ENCODE data around the gene ANKRD37.

ANKRD37 gene

GRCh38 chr4:185379326-185380295, 17.0 kb upstream of the ANKRD37 start:
- DNase-seq (ENCODE audit: low read depth in 2 of 2), result no peak

DNA sequence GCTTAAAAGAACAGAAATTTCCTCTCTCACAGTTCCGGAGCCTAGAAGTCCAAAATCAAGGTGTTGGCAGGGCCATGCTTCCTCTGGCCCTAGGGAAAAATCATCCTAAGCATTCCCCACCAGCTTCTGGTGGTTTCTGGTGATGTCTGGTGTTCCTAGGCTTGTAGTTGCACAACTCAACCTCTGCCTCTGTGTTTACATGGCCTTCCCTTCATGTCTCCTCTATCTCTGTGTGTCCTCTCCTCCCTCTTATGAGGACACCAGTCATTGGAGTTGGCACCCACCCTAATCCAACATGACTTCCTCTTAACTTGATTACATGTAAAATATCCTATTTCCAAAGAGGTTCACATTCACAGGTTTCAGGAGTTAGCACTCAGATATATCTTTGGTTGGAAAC, 16.3 kb upstream of the ANKRD37 start:
- no peak for DNase-seq (ENCODE audit: low read depth in 2 of 2)

GRCh38 chr4:185381288-185382196, 15.1 kb upstream of the ANKRD37 start:
- DNase-seq (ENCODE audit: low read depth in 2 of 2), result no peak

DNA sequence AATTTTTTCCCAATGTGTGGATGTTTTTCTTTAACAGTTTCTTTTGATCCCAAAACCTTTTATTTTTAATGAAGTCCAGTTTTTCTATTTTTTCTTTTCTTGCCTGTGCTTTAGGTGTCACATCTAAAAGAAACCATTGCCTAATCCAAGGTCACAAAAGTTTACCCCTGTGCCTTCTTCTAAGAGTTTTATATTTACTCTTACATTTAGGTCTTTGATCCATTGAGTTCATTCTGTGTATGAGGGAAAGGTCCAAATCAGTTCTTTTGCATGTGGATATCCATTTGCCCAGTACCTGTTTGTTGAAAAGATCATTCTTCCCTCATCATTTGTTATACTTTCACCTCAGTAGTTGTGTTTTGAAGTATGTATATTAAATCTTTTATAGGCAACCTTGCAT, 13.9 kb upstream of the ANKRD37 start:
- DNase-seq (ENCODE audit: low read depth in 2 of 2), result no peak

DNA sequence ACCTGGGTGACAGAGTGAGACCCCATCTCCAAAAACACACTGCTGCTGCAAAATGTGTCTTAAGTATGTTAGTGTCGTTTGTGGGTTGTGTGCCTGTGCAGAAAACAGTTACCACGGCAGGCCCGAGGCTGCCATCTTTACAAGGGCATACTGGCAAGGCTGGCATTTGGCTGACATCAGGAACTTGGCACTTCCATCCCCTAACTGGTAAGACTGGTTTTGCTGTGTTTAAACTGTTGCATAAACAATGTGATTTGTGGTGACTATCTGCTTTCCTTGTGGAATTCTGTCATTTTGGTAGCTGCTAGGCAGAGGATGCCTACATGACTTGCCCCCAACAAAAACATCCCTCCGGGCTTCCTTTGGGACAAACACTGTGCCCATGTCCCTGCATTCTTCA, 13.2 kb upstream of the ANKRD37 start:
- no peak for DNase-seq (ENCODE audit: low read depth in 2 of 2)

- no peak for DNase-seq (ENCODE audit: low read depth in 2 of 2)
These were observed 12.6 kb upstream of the ANKRD37 start for GRCh38 chr4:185384061-185384460.

GRCh38 chr4:185384930-185385331, 11.7 kb upstream of the ANKRD37 start:
- no peak for DNase-seq (ENCODE audit: low read depth in 2 of 2)

GRCh38 chr4:185387957-185388356, 8.7 kb upstream of the ANKRD37 start:
- DNase-seq (ENCODE audit: low read depth in 2 of 2), result no peak

DNA sequence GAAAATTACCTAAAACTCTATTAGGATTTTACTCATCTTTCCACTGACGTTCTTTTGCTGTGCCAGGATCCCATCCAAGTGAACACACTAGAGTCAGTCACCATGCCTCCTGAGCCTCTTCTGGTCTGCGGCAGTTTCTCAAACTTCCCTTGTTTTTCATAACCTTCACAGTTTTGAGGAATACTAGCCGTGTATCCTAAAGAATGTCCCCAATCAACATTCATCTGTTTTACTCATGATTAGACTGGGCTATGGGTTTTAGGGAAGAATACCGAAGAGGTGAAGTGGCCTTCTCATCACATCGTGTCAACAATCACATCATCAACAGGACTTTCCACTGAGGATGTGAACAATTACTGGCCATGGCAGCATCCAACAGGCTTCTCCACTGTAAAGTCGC, 5.7 kb upstream of the ANKRD37 start:
- no peak for DNase-seq (ENCODE audit: low read depth in 2 of 2)

GRCh38 chr4:185392156-185392555, 4.5 kb upstream of the ANKRD37 start:
- DNase-seq (ENCODE audit: low read depth in 2 of 2), result no peak

DNA sequence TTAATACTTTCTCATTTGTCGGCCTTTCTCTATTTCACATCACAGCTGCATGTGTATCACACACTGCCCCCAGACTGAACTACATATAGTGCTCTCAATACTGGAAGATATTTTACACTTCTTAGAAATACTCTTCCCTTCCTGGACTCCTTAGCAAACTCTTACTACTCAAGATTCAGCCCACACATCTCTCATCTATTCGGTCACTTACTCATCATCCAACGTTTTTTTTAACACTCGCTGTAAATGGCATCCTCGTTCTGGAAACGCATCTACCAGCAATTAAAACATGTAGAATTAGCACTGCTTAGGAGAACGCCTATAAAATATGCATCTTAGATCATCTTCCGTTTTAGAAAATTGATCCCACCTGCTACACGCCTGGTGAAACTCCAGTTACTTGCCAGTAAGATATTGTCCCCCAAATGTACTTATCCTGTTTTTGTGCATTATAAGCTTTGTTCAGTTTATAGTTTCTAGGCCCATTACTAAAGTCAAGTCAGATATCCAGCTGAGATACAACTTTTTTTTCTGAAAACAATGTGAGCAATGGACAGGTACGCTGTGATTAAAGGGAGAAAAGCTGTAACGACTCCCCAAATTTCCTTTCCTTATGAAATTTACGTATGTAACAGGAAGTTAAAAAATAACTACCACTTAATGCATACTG, 1.9 kb upstream of the ANKRD37 start:
- no peak for DNase-seq (ENCODE audit: low read depth in 2 of 2)

DNA sequence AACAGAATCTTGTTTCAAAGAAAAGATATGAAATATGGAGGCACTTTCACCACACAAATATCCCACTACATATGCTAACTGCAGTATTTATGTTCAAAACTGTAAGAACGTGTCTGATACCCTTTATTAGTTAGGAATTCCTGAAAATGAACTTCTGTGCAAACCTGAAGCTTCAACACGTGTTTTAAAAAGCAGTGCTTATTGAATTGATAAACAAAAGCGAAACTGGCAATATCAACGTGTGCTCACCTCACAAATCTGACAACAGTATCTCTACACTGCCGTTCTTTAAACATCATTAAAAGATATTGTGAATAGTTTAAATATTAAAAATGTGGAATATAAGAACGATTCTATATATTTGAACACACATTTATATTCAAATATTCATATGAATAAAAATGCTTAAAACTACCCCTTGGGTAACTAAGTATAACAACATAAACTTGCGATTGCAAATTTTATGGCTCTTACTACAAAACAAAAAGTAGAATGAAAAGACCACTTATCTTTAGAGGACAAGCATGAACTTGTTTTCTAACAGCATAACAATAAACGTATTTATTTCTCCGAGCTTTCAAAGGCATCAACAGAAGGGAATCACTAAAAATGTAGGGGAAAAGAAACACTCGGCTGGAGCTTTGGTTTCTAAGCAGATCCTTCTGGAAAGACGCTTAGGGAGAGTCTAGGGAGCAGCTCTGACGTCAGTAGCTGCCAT, 1.2 kb upstream of the ANKRD37 start, which contains the start of gene LRP2BP:
Gene LRP2BP, minus strand, starts transcription at position 687 of the 718 bp plus-strand sequence. CDS start 17,738 bp downstream, outside the sequence.
- DNase-seq (ENCODE audit: low read depth in 2 of 2), result no peak

DNA sequence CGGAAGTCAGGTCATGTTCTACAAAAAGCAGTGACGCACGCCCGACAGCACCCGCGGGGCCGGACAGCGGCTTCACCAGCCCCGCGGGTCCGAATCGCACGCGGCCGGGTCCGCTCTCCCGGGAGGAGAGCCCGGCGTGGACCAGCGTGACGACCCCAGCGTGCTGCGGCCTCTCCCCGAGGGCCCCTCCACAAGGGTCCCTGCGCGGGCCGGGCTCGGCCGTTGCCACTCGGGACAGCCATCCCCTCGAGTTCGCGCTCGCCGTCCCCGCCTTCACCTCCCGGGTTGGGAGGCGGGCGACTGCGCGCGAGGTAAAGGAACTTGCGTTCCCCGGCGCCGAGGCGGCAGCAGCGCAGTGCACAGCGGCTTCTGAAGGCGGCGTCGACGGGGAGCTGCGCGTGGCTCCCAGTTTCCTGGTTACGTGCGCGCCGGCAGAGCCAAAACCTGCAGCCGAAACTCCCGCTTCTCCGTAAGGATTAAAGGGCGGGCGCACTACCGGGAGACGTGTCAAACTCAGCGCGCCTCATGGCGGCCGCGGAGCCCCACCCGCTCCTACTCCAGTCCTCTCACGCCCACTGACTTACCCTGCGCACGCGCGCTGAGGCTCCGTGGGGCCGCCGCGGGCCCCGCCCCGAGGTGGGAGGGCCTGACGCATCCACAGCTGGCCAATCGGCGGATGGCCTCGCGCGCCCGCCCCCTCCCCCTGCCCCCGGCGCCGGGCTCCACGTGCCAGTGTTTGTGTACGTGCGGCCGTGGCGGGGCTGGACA, 501 bp upstream of the ANKRD37 start:
- peak; percentile 93 to 94 for DNase-seq (ENCODE audit: low read depth in 2 of 2)

DNA sequence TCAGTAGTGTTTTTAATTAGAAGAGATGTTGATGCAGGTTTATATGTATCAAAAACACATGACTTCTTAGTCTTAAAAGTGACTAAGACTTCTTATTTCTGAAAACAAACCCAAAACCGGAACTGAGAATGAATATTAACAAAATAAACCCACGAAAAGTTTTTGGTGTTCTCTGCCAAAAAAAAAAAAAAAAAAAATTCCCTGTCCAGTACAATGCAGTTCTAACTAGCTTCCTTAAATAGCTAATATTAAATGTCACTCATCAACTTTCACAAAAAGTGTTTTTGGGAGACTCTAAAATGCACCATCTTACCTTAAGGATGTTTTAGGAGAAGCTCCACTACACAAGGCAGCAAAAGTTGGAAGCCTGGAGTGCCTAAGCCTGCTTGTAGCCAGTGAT, 2.0 kb downstream of the ANKRD37 start:
- no peak for DNase-seq (ENCODE audit: low read depth in 2 of 2)

DNA sequence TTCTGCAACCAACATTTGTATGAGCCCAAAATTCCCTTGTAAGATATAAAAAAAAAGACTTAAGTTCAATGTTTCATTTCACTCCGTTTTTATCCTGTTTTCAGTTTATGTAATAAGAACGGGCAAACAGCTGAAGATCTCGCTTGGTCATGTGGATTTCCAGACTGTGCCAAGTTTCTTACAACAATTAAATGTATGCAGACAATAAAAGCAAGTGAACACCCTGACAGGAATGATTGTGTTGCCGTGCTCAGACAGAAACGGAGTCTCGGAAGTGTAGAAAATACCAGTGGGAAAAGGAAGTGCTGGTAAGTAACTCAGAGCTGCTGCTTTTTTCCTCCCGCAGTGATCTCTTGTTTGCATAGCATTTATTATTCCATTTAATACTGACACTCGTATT, 2.8 kb downstream of the ANKRD37 start:
- no peak for DNase-seq (ENCODE audit: low read depth in 2 of 2)

DNA sequence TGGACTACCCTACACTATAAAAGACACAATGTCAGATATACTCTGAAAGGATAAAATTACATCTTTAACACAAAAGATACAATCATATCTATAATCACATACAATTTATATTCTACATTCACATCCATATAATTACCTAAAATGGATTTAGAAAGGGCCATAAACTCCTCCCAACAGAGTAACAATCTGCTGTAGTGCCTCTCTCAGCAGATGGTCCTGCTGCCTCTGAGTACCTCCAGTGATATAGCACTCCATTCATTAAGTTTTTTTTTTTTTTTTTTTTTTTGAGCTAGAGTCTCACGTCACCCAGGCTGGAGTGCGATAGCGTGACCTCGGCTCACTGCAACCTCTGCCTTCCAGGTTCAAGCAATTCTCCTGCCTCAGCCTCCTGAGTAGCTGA, 7.4 kb downstream of the ANKRD37 start:
- no peak for DNase-seq (ENCODE audit: low read depth in 2 of 2)

- no peak for DNase-seq (ENCODE audit: low read depth in 2 of 2)
These were observed 8.8 kb downstream of the ANKRD37 start for GRCh38 chr4:185405296-185405999.

GRCh38 chr4:185408432-185408831, 11.8 kb downstream of the ANKRD37 start:
- DNase-seq (ENCODE audit: low read depth in 2 of 2), result no peak

GRCh38 chr4:185411849-185412248, 15.2 kb downstream of the ANKRD37 start:
- DNase-seq (ENCODE audit: low read depth in 2 of 2), result no peak

DNA sequence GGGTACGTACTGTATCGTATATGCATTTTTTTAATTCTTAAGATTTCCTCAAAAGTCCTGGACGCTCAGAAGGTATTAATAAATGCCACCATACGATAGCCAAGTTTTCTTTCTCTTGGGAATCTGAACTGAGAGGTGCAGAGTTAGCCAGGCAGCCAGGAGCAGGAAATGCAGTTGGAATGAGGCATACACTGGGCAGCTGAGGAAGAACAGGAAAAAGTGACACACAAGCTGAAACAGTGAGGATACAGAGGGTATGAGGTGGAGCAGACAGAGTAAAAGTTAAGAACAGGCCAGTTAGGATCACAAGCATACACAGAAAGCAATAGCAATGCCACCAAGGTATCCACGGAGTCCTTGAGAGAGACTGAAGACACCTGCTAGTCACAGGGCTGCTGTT, 15.8 kb downstream of the ANKRD37 start:
- no peak for DNase-seq (ENCODE audit: low read depth in 2 of 2)
